ENCODE data around the gene BHLHA15.
A peak's percentile ranks its signal among the peaks of the same experiment; 100 is the strongest.

BHLHA15 gene

DNA sequence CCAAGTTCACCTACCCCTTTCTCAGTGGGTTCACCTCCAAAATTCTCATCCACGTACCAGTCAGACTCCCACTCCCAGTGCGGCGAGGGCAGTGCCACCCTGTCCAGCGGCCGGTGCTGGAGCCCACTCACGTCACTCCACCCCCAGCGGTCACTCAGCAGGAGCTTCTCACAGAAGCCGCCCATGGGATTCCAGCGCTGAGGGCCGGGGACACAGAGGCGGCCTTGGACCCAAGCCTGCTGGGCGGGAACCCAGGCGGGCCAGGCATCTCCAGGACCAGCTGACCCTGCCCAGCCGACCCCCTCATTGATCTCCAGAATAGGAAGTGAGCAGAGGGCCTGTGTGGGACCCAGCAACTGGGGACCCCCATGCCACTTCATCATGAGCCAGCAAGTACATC is 33.6 kb downstream of the BHLHA15 start:
- no peak for DNase-seq (ENCODE audit: low spot score)

GRCh38 chr7:98248156-98248555 is 36.9 kb downstream of the BHLHA15 start:
- no peak for DNase-seq (ENCODE audit: low spot score)

DNA sequence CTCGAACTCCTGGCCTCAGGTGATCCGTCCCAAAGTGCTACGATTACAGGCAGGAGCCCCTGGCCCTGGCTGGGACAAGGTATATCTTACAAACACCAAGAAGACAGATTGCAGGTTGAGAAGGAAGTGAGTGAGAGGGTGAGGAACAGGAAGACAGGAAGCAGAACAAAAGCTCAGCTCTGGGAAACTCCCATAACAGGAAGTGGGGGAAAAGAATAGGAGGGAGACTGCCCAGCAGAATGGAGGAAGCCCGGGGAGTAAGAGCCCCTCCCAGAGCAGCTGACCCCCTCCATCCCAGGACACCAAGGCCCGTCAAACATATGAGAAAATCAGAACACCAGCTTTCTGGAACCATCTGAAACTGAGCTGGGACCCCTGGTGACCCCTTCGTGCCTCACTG is 37.9 kb downstream of the BHLHA15 start:
- DNase-seq (ENCODE audit: low spot score): no peak

GRCh38 chr7:98250789-98251188 is 39.5 kb downstream of the BHLHA15 start:
- no peak for DNase-seq (ENCODE audit: low spot score)

- no peak for DNase-seq (ENCODE audit: low spot score)
Measured at GRCh38 chr7:98251231-98251600, 40.0 kb downstream of the BHLHA15 start.

DNA sequence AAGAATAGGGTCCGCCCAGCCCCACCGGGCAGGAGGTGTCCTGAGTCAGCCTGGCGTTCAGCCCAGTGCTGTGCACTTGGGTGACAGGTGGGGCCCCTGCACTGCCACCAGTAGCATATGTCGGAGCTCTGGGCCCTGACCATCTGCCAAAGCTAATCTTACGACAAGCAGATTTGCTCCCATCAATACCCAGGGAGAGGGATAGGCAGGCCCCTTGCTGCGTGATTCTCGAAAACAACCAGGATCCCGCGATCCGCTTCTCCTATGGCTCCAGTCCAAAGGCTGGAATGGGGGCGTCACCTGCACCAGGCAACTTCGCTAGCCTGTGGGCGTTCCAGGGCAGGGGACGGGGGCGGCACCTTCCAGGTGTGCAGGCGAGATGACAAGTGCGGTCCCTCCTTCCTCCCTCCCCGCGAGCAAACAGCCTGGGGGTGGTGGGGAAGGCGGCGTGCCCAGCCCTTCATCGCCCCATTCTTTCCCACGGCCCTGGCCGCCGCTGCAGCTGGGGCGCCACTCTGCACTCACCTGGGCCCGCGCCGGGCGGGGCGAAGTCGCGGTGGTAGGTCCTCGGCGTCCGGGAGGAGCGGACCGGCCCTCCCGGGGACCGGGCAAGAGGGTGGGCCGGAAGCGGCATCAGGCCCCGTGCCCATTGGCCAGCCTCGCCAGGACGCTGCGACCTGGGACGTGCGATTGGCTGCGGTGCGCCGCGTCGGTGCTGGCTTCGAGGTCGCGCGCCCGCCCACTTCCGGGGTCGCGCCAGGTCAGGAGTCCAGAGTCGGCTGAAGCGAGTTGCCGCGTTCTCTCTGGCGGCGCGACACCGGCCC is 40.6 kb downstream of the BHLHA15 start, which contains the start of gene TECPR1:
TECPR1 (minus strand) TSS at position 632 of the 824 bp plus-strand sequence. CDS start 6,086 bp downstream, outside the sequence.
- DNase-seq (ENCODE audit: low spot score): peak; percentile 100

DNA sequence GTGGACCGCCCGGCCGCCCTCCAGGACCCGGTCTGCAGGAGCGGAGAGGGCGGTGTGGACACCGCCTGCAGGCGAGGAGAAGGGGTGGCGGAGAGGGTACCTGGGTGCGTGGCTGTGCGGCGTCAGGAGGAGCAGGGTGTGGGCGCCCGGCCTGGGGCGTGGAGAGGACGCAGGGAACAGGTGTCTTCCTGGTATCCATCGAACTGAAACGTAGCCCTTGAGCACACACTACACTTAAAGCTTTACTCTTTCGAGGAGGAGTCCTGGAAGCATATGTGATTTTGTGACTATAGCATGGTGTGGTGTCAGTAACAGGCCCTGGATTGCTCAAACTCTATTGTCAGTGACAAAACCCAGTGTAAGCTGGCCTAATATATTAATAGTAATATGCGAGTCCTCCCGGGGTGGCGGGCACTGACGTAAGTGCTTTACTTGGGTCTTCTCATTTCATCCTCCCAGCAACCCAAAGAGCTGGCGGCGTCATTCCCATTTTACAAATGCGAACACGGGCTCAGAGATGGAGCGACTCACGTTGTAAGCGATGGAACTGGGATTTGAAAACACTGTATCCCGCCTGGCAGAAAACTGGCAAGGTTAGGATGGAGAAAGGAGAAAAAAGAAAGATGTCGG is 41.3 kb downstream of the BHLHA15 start:
- DNase-seq (ENCODE audit: low spot score): peak; percentile 41

DNA sequence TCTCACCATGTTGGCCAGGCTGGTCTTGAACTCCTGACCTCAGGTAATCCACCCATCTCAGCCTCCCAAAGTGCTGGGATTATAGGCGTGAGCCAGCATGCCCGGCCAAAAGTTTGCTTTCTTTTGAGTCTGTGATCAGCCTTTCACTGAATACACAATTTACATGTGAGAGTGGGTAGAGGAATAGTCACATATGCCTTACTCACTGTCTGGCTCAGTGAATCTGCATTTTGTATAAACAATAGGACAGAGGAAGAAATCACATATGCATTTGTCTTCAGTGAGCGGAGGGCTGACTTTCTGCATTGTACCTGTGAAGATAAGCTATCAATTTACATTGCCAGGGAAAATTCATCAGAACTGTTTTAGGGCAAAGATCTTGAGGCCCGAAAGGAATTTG is 43.3 kb downstream of the BHLHA15 start:
- DNase-seq (ENCODE audit: low spot score): no peak

DNA sequence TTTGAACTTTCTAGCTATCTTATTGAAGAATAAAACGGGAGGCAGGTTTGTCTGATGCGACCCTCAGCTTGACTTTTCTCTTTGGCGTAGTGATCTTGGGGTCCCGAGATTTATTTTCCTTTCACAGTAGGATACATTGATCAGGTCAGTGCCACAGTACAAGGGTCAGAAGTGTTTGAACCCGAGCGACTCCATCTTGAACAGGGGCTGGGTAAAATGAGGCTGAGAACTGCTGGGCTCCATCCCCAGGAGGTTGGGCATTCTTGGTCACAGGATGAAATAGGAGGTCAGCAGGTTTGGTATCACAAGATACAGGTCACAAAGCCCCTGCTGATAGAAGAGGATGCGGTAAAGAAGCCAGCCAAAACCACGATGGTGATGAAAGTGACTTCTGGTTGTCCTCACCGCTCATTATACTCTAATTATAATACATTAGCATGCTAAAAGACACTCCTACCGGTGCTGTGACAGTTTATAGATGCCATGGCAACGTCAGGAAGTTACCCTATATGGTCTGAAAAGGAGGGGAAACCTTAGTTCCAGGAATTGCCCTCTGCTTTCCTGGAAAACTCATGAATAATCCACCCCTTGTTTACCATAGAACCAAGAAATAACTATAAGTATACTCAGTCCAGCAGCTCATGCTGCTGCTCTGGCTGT is 43.8 kb downstream of the BHLHA15 start:
- DNase-seq (ENCODE audit: low spot score): no peak

- DNase-seq (ENCODE audit: low spot score): no peak
Measured at GRCh38 chr7:98256431-98256830, 45.2 kb downstream of the BHLHA15 start.

- DNase-seq (ENCODE audit: low spot score): no peak
Measured at GRCh38 chr7:98257701-98258100, 46.5 kb downstream of the BHLHA15 start.
